ENCODE results near the gene CACNA2D3.

- no peak for TF ChIP-seq RAD21 (conservative IDR thresholded peaks at IDR 0.05)
- no peak for TF ChIP-seq CTCF (IDR thresholded peaks at IDR 0.05; ENCODE audit: poor library complexity, severe bottlenecking)
- no peak for TF ChIP-seq EZH2 (IDR thresholded peaks at IDR 0.05; ENCODE audit: borderline replicate concordance, insufficient read depth, low read length, poor library complexity, severe bottlenecking)
- no peak for TF ChIP-seq EP300 (conservative IDR thresholded peaks at IDR 0.05; ENCODE audit: poor library complexity, severe bottlenecking)
- no peak for TF ChIP-seq SMC3 (conservative IDR thresholded peaks at IDR 0.05; ENCODE audit: poor library complexity)
- TF ChIP-seq MXI1 (conservative IDR thresholded peaks at IDR 0.05; ENCODE audit: poor library complexity, severe bottlenecking) = no peak
- TF ChIP-seq REST (IDR thresholded peaks at IDR 0.05; ENCODE audit: borderline replicate concordance) = no peak
- TF ChIP-seq POLR2AphosphoS5 (IDR thresholded peaks at IDR 0.05) = no peak
Observed at GRCh38 chr3:54878145-54878544, 755.8 kb downstream of the CACNA2D3 start.

All from neural cell (in vitro differentiated cells).